OCI-LY7 (cell line): ENCODE data around the gene TBX2.

ENCODE experiments used
- EZH2phosphoT487 ChIP-seq: fragments of 200-600 bp; sonication (generic); IDR thresholded peaks from 2 replicates; pipeline ENCODE4 v1.6.1; 2018; ENCODE audit warnings: low read depth, borderline replicate concordance, mild to moderate bottlenecking, mixed run types, antibody characterized with exemption, low read length, moderate library complexity, mixed read lengths
- TF ChIP-seq, protein P1 (sequence below): fragments of 200-600 bp; sonication (generic); conservative IDR thresholded peaks from 2 replicates; pipeline ENCODE4 v1.5.1; 2014; ENCODE audit warnings: mild to moderate bottlenecking, antibody characterized with exemption, low read length, moderate library complexity, mixed read lengths

DNA sequence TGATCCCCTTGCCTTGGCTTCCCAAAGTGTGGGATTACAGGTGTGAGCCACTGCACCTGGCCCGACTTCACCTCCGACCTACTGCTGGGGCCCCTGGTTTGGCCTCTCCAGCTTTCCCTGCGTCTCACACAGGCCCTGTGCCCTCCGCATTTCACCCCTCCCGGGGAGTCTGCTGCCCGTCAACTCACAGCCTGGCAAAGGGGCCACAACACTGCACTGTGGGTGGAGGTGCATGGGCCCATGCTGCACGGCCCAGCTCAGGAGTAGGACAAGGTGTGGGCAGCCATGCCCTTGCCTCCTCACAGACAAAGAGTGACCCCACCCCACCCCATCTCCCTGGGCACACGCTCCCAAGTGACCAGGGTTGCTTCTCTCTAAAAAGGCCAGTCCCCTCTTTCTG lies 12.6 kb upstream of the TBX2 start:
- TF ChIP-seq, protein P1, sequence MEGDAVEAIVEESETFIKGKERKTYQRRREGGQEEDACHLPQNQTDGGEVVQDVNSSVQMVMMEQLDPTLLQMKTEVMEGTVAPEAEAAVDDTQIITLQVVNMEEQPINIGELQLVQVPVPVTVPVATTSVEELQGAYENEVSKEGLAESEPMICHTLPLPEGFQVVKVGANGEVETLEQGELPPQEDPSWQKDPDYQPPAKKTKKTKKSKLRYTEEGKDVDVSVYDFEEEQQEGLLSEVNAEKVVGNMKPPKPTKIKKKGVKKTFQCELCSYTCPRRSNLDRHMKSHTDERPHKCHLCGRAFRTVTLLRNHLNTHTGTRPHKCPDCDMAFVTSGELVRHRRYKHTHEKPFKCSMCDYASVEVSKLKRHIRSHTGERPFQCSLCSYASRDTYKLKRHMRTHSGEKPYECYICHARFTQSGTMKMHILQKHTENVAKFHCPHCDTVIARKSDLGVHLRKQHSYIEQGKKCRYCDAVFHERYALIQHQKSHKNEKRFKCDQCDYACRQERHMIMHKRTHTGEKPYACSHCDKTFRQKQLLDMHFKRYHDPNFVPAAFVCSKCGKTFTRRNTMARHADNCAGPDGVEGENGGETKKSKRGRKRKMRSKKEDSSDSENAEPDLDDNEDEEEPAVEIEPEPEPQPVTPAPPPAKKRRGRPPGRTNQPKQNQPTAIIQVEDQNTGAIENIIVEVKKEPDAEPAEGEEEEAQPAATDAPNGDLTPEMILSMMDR: no peak
- no peak for TF ChIP-seq EZH2phosphoT487
